NCI-H2227 treated with DMSO at 0.1 percent for 48 hours (cell line): Measurements from ENCODE around the gene IL6ST.

Experiments
- DNase-seq: peaks from one replicate; lab custom pipeline; 2025; lab: John Stamatoyannopoulos, UW

Gene IL6ST

GRCh38 chr5:55919625-55920024, 75.1 kb downstream of the IL6ST start:
- DNase-seq = no peak

- DNase-seq = no peak
These were observed 76.4 kb downstream of the IL6ST start for GRCh38 chr5:55918087-55919035.

DNA sequence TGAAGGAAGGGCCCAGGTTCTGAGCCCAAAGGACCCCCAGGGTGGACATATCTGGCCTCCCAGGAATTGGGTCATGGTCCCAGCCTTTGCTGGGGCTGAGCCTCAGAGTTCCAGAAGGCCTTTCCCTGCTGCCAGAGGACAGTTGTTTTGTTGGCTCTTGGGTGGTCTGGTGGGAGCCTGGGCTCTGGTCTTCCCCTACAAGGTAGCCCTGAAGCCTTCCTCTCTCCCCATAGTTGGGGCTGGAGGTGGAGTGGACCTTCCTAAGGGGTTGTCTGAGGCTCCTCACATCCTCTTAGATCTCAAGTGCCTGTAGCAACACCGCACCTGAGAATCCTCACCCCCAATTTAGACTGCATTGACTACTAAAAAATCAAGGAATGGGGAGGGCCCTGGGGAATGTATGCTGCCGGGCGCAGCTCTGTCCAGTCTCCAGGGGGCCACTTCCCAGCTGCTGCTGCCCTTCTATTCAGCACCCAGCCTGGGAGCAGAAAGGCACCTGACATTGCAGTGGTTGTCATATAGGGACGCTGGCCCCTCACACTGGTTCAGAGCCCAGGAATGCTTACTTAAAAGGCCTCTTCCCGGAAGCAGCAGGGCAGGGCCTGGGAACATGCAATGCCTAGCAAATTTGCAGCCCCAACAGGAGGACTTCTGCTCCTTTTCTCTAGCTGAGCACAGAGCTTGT, 77.2 kb downstream of the IL6ST start:
- DNase-seq = no peak

DNA sequence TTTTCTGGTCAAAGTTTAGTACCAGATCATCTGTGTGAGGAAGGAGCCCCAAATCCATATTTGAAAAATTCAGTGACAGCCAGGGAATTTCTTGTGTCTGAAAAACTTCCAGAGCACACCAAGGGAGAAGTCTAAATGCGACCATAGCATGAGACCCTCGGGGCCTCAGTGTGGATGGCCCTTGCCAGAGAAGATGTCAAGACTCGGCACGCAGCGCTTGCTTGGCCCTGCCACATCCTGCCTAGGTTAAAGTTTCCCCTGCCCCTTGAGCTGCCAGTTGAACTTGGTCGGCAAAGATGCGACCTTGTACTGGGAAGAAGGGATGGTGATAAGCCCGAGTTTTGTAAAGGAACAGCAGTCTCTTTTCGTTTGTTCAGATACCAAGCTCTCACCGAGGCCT, 77.8 kb downstream of the IL6ST start:
- no peak for DNase-seq

- DNase-seq = no peak
These were observed 79.0 kb downstream of the IL6ST start for GRCh38 chr5:55915783-55916182.

DNA sequence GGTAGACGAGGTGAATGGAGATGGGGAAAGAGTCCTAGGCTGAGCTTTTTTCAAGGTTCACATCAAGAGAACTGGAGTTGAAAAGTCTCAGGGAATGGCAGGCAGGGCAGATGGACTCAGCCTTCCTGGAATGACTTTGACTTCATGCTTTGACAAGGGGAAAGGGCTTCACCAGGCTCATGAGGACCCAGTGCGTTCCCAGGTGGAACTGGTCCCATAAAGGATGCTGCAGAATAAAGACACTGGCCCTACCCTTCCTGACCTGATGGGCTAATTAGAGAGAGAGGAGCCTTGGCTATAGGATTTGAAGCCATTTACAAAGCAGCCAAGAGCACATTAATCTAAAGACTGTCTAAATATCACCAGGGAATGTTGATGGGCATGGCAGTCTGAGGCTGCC, 79.8 kb downstream of the IL6ST start:
- DNase-seq = no peak

DNA sequence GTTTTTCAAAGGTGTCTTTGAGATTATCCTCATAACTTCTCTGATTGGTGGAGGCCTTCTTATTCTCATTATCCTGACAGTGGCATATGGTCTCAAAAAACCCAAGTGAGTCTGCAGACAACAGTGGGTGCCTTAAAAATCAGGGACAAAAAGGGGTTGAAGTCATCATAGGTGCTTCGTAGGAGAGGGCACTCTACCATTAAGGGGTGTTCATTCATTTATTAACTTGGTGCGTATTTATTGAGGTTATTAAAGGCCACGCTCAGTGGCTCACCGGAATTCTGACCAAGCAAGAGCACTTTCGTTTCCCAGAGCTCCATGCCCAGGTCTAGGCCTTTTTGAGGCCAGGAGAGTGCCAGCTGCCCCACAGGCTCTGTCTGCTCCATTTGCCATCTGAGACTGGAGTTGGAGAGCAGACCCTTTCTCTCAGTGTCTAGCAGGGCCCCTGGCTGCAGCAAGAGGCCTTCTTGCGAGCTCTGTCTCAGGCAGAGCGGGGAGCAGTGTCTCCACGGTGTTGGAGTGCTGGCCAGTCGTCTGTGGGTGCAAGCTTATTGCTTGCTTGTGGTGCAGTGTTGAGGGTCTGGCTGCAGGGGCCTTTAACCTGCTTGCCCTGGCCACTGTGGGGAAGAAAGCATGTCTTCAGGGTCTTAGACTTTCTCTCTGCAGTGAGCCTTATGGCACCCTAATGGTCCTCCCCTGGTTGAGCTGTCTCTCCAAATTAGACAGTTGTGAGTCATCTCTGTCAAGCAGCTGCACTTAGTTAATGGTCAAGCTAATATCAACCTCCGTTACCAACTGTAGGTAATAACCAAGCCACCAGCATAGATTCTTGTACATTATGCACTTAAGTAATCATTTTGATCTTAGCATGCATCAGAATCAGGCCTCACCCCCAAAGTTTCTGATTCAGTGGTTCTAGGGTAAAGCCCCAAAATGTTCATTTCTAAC, 81.0 kb downstream of the IL6ST start:
- DNase-seq = no peak

DNA sequence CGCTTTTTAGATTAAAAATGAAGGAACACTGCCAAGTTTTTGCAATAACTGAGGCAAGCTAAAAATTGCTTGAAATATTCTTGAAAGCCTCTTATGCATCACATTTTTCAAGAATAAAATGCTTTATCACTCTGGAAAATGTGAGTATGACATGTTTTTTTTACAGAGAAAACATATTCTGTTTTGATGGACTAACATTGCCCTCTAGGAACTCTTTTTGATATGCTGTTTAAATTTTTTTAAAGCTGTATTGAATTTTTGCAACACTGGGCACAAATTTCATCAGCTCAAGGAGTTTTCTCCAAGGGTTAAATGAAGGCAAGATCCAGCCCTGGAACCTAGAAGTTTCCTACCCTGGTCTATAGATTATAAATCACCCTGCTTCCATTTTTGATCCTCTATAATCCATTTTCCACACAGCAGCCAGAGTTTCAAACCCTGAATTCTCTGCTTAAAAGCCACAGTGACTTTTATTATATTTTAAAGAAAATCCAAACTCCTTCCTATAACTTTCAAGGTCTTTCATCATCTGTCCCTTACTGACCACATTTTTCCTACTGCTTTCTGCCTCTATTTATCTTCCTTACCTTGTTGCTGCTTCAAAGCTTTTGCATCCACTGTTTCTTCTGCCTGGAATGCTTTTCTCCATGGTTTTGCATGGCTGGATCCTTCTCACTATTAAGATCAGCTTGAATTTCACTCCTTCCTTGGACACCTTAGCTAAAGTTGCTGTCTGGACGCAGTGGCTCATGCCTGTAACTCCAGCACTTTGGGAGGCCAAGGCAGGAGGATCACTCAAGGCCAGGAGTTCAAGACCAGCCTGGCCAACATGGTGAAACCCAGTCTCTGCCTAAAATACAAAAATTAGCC, 82.7 kb downstream of the IL6ST start:
- no peak for DNase-seq

DNA sequence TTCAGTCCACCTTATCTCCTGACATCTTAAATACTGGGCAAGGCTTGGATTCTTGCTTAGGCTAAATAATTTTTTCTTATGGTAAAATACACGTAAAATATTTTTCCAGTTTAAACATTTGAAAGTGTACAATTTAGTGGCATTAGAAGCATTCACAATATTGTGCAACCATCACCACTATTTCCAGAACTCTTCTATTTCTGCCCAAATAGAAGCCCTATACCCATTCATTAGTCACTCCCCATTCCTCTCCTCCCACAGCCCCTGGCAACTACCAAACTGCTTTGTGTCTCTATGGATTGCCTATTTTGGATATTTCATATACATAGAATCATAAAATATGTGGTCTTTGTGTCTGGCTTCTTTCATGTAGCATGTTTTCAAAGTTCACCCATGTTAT, 86.0 kb downstream of the IL6ST start:
- DNase-seq = no peak

DNA sequence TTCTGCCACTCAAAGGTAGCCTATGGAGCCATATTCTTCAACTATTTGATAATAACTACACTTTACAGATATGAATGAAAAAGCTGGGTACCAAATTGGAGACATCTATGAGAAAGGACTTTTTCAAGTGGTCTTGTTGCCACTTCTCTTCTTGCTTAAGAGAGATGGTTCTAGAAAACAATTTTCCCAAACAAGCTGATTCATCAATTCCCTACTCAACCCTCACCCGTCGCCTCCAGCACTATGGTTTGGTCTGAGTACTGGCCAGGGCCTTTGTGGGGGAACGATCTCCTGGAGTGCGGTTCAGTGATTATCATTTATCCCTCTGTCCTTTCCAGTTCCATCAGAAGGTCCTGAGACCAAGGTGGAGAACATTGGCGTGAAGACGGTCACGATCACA, 86.8 kb downstream of the IL6ST start:
- no peak for DNase-seq

DNA sequence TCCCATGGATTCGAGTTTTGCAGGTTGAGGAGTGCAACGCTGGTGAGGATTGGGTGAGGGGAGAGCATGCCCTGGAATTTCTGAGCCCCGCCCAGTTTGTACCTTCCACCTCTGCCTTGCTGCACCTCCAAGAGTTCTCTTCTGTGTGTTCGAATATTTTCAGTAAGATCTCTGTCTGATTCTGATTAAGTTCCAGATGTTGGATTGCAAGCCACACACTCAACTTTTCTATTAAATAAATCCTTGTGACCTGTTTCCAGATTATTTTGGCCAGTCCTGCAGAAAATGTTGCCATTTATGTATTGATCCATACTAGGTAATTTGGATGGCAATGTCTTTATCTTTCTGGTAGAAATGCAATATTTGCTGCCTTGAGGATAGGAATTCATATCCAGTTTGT, 89.5 kb downstream of the IL6ST start:
- DNase-seq = no peak

- no peak for DNase-seq
These were observed 90.6 kb downstream of the IL6ST start for GRCh38 chr5:55904152-55904551.

DNA sequence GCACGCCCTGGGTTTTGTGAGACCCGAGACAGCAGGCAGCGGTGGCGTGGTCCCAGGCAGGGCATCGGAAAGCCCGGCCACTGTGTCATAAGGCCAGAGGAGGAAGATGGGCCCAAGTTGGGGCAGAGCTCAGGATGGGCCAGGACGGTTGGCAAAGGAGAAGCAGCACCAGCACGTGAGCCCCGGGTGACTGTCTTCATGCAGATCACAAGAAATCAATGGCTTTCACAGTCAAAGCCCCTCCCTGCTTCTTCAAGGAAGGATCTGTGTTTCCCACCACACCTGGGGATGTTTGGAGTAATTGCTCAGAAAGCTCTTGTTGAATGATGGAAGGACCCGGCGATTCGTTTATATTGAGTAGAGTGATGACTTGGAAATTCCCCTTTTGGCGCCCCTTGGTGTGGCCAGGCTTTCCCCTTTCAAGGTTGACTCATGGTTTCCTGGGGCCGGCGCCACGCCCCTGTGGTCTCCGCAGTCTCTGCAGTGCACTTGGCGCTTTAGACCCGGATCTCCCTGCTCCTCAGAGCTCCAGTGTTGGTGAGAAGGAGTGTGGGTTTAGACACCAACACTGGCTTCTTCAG, 91.6 kb downstream of the IL6ST start:
- DNase-seq = no peak

DNA sequence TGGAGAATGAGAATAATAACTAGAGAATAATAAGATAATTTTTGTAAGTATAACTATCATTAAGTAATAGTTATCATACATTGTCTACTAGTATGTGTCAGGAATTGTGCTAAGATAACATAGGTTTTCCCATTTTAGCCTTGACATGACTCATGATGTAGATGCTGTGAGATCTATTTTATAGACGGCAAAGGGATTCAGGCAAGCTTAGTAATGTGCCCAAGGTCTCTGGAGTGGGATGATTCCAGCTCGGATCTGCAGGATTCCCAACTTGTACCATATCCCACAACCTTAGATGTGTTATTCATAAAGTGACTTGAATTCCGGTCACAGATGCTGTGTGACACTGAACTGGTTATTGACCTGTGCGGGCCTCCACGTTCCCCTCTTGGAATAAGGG, 92.1 kb downstream of the IL6ST start:
- DNase-seq = no peak

DNA sequence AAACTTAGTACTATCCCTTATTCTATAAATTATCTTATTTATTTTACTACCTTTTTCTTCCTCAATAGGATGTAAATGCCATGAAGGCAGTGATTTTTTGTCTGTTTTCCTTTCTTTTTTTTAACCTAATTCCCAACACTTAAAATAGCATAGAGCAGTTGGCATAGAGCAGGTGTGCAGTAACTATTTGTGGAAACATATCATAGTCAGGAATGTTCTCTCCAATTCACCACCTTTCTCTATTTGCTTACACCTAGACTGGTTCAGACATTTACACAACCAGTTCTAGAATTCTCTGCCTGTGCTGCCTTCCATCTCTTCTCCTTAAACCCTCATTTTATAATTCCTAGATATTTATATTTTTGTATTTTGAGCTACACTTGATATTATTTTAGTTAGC, 94.0 kb downstream of the IL6ST start:
- no peak for DNase-seq

GRCh38 chr5:55900068-55900467, 94.7 kb downstream of the IL6ST start:
- DNase-seq = no peak

DNA sequence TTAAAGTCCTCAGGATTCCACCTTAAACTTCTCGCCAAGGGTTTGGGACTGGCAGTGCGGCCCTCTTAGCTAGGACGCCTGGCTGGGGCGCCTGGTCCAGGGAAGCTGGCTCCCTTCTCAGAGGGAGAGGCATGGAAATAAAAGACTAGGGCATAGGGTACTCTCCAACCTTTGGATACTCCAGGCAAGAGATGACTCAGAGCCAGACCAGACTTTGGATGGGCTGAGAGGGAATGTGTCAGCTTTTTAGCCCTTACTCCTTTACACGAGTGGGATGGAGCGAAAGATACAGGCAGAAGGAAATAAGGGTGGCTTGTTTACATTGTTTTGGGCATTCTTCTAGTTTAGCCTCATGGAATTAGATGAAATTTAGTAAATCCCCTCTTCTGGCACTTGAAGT, 95.4 kb downstream of the IL6ST start:
- DNase-seq = no peak

DNA sequence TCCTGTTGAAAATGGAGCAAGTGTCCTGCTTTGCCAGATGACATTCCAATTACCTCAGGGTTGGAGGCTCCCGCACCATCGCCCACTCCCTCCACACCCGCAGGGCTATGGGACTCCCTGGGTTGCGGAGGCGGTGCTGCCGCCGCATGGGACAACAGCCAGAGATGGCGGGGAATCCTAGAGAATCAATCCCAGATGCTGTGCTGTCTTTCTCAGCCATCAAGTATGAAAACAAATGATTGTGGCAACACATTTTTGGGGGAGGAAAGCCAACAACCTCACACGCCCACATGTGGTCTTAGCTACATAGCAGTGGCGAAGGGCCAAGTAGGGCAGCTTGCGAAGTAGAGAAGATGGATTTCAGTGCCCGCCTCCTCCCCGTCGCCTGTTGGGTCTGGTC, 96.9 kb downstream of the IL6ST start:
- DNase-seq = no peak

GRCh38 chr5:55897206-55897894, 97.4 kb downstream of the IL6ST start:
- no peak for DNase-seq

- DNase-seq = no peak
These were observed 98.1 kb downstream of the IL6ST start for GRCh38 chr5:55896663-55897062.
